IMR-90 (cell line): ENCODE measurements around the gene CPN1. TPM values are rescaled to one million over a fixed set of nuclear protein-coding genes. Genes with fewer than 3 reads are reported as not detected.

Experiments
- ATAC-seq: fragments of 200-7000 bp; cut with Tn5 transposase; 2 replicates; pipeline ENCODE4 v1.9.1; 2020; ENCODE audit warnings: low read depth, mild to moderate bottlenecking, moderate library complexity
- BruUV-seq: library from RNA; stranded (reverse); fragments of 400-500 nt; replicated peaks from 2 replicates; lab custom pipeline; 2021; lab: Mats Ljungman, UMichigan
- CTCF ChIA-PET: fragments of 300-600 bp; formaldehyde crosslinking; extraction: SDS; loops from one replicate; lab custom pipeline; 2021; ENCODE audit warnings: antibody characterized with exemption; lab: Yijun Ruan, JAX
- POLR2A ChIA-PET: fragments of 300-600 bp; sonication (Branson Sonifier 250); formaldehyde crosslinking; loops from one replicate; lab custom pipeline; 2022; ENCODE audit warnings: antibody characterized with exemption; ENCODE audit not compliant: unreplicated experiment; lab: Charles Lee
- DNase-seq: peaks from one replicate; pipeline ENCODE4 v3.0.0; 2013
- H2AFZ ChIP-seq: replicated peaks from 2 replicates; pipeline ENCODE3; 2013; ENCODE audit warnings: low read length, mild to moderate bottlenecking; ENCODE audit not compliant: poor library complexity
- H2AK5ac ChIP-seq: 2 replicates; pipeline ENCODE4 v1.6.1; 2013; ENCODE audit warnings: low read depth, low read length, inconsistent platforms
- H2AK9ac ChIP-seq: replicated peaks from 2 replicates; pipeline ENCODE3; 2013; ENCODE audit warnings: mild to moderate bottlenecking, low read depth, low read length, moderate library complexity; ENCODE audit not compliant: poor library complexity
- H2BK120ac ChIP-seq: 2 replicates; pipeline ENCODE4 v1.6.1; 2013; ENCODE audit warnings: low read depth, low read length, inconsistent platforms
- H2BK15ac ChIP-seq: 3 replicates; pipeline ENCODE4 v1.6.1; 2013; ENCODE audit warnings: low read depth, low read length, inconsistent platforms
- H2BK20ac ChIP-seq: 2 replicates; pipeline ENCODE4 v1.6.1; 2013; ENCODE audit warnings: low read depth, mild to moderate bottlenecking, inconsistent platforms, low read length, moderate library complexity
- H2BK5ac ChIP-seq: 2 replicates; pipeline ENCODE4 v1.6.1; 2013; ENCODE audit warnings: mild to moderate bottlenecking, low read depth, low read length, inconsistent platforms; ENCODE audit not compliant: poor library complexity, severe bottlenecking
- H3K14ac ChIP-seq: replicated peaks from 2 replicates; pipeline ENCODE4 v1.6.1; 2013; ENCODE audit warnings: low read depth, low read length, inconsistent platforms
- H3K18ac ChIP-seq: 2 replicates; pipeline ENCODE4 v1.6.1; 2013; ENCODE audit warnings: low read depth, low read length, control low read depth
- H3K23ac ChIP-seq: 2 replicates; pipeline ENCODE4 v1.6.1; 2013; ENCODE audit warnings: low read depth, low read length, inconsistent platforms
- H3K27ac ChIP-seq: 2 replicates; pipeline ENCODE4 v1.5.1; 2013; ENCODE audit warnings: mild to moderate bottlenecking, control low read depth, low read length; ENCODE audit not compliant: insufficient read depth
- H3K27me3 ChIP-seq: 2 replicates; pipeline ENCODE4 v1.6.1; 2013; ENCODE audit warnings: low read length; ENCODE audit not compliant: control insufficient read depth, insufficient read depth
- H3K36me3 ChIP-seq: 2 replicates; pipeline ENCODE4 v1.6.1; 2013; ENCODE audit warnings: low read length, mixed read lengths; ENCODE audit not compliant: control insufficient read depth, insufficient read depth
- H3K4ac ChIP-seq: 2 replicates; pipeline ENCODE4 v1.6.1; 2013; ENCODE audit warnings: low read depth, low read length, inconsistent platforms
- H3K4me1 ChIP-seq: 2 replicates; pipeline ENCODE4 v1.6.1; 2013; ENCODE audit warnings: low read length, mixed read lengths; ENCODE audit not compliant: control insufficient read depth, insufficient read depth
- H3K4me2 ChIP-seq: 2 replicates; pipeline ENCODE4 v1.6.1; 2013; ENCODE audit warnings: low read depth, mild to moderate bottlenecking, control low read depth, low read length, moderate library complexity
- H3K4me3 ChIP-seq: 2 replicates; pipeline ENCODE4 v1.5.1; 2013; ENCODE audit warnings: low read depth, mild to moderate bottlenecking, control low read depth, low read length, moderate library complexity; ENCODE audit not compliant: insufficient read depth
- H3K56ac ChIP-seq: 2 replicates; pipeline ENCODE4 v1.6.1; 2013; ENCODE audit warnings: low read length, inconsistent platforms; ENCODE audit not compliant: insufficient read depth; ENCODE audit errors: extremely low read depth
- H3K79me1 ChIP-seq, 2 experiments: 2 replicates each; pipeline ENCODE4 v1.6.1; 2013; ENCODE audit warnings: low read length in 2 of 2, inconsistent platforms in 1 of 2, low read depth in 1 of 2
- H3K9ac ChIP-seq: 2 replicates; pipeline ENCODE4 v1.6.1; 2013; ENCODE audit warnings: low read depth, low read length, control low read depth
- H3K9me1 ChIP-seq: 2 replicates; pipeline ENCODE4 v1.6.1; 2013; ENCODE audit warnings: low read length, inconsistent platforms; ENCODE audit not compliant: insufficient read depth
- H3K9me3 ChIP-seq: 2 replicates; pipeline ENCODE4 v1.6.1; 2013; ENCODE audit warnings: low read length; ENCODE audit not compliant: control insufficient read depth, insufficient read depth
- H4K20me1 ChIP-seq: 2 replicates; pipeline ENCODE4 v1.6.1; 2013; ENCODE audit warnings: low read length, inconsistent platforms; ENCODE audit not compliant: insufficient read depth
- H4K5ac ChIP-seq: 2 replicates; pipeline ENCODE4 v1.6.1; 2013; ENCODE audit warnings: mild to moderate bottlenecking, low read depth, low read length, control low read depth
- H4K8ac ChIP-seq, 2 experiments: 2 replicates each; pipeline ENCODE4 v1.6.1; 2013; ENCODE audit warnings: low read depth in 2 of 2, low read length in 2 of 2, control low read depth in 1 of 2, inconsistent platforms in 1 of 2
- H4K91ac ChIP-seq: 2 replicates; pipeline ENCODE4 v1.6.1; 2013; ENCODE audit warnings: low read depth, low read length, inconsistent platforms; ENCODE audit not compliant: insufficient read depth
- BHLHE40 ChIP-seq: fragments of 150-350 bp; IDR thresholded peaks from 2 replicates; pipeline ENCODE4 v1.6.1; 2016; ENCODE audit warnings: mild to moderate bottlenecking, low read depth, low read length
- CEBPB ChIP-seq: IDR thresholded peaks from 2 replicates; pipeline ENCODE4 v1.6.1; 2012; ENCODE audit warnings: low read depth, low read length, improper control_type of control experiment
- CHD1 ChIP-seq: IDR thresholded peaks from 2 replicates; pipeline ENCODE4 v1.6.1; 2012; ENCODE audit warnings: low read depth, low read length, improper control_type of control experiment
- CTCF ChIP-seq: conservative IDR thresholded peaks from 2 replicates; pipeline ENCODE4 v1.5.1; 2012; ENCODE audit warnings: mild to moderate bottlenecking, low read depth, low read length, improper control_type of control experiment
- FOS ChIP-seq: fragments of 150-350 bp; IDR thresholded peaks from 2 replicates; pipeline ENCODE4 v1.6.1; 2016; ENCODE audit warnings: low read depth, low read length
- MAFK ChIP-seq: IDR thresholded peaks from 2 replicates; pipeline ENCODE4 v1.6.1; 2012; ENCODE audit warnings: low read depth, low read length, improper control_type of control experiment
- MAZ ChIP-seq: IDR thresholded peaks from 2 replicates; pipeline ENCODE4 v1.6.1; 2012; ENCODE audit warnings: low read depth, mild to moderate bottlenecking, low read length, improper control_type of control experiment, moderate library complexity, borderline replicate concordance
- NFE2L2 ChIP-seq: fragments of 150-350 bp; IDR thresholded peaks from 2 replicates; pipeline ENCODE4 v1.6.1; 2016; ENCODE audit warnings: low read depth, mild to moderate bottlenecking, low read length
- POLR2A ChIP-seq: IDR thresholded peaks from 2 replicates; pipeline ENCODE4 v1.6.1; 2012; ENCODE audit warnings: mild to moderate bottlenecking, low read depth, low read length
- RAD21 ChIP-seq: IDR thresholded peaks from 2 replicates; pipeline ENCODE4 v1.6.1; 2012; ENCODE audit warnings: low read length, improper control_type of control experiment
- RCOR1 ChIP-seq: IDR thresholded peaks from 2 replicates; pipeline ENCODE4 v1.6.1; 2012; ENCODE audit warnings: mild to moderate bottlenecking, low read length, improper control_type of control experiment; ENCODE audit not compliant: insufficient replicate concordance
- RFX5 ChIP-seq: IDR thresholded peaks from 2 replicates; pipeline ENCODE4 v1.8.0; 2012; ENCODE audit warnings: low read depth, mild to moderate bottlenecking, low read length, moderate library complexity
- SMC3 ChIP-seq: fragments of 150-350 bp; IDR thresholded peaks from 2 replicates; pipeline ENCODE4 v1.6.1; 2016; ENCODE audit warnings: low read depth, mild to moderate bottlenecking, antibody characterized with exemption, low read length, moderate library complexity
- WGBS, 2 experiments: methylation state at CpG; one replicate each; pipeline versions ENCODE4 v1.1.5 to v1.1.7; 2013; ENCODE audit warnings: missing lambda C conversion rate in 2 of 2; ENCODE audit not compliant: insufficient read length in 1 of 2; ENCODE audit errors: extremely low coverage in 2 of 2; 5-methylcytosine and 5-hydroxymethylcytosine counted together
- dilution Hi-C: fragments of 300-500 bp; cut with HindIII; formaldehyde crosslinking; loops from one replicate; pipeline ENCODE4 v1.14.3; 2018; ENCODE audit warnings: low sequenced_read_pairs; ENCODE audit not compliant: unreplicated experiment
- in situ Hi-C: fragments of 300-500 bp; cut with MboI; formaldehyde crosslinking; loops from 3 replicates; pipeline ENCODE4 v1.14.3; 2019; ENCODE audit warnings: low sequenced_read_pairs, inconsistent platforms, mixed read lengths
- intact Hi-C: fragments of 100-400 bp; cut with micrococcal nuclease; formaldehyde crosslinking; loops from 2 replicates; pipeline ENCODE4 v1.10.0; 2022
- polyA plus RNA-seq, 3 experiments: library from polyadenylated mRNA; depleted of rRNA; stranded (reverse); fragments of >200 nt; gene quantifications; 2 replicates each; pipeline ENCODE4 v1.2.3, GENCODE V29; 2012; ENCODE audit warnings: low replicate concordance in 1 of 3
- total RNA-seq: library from RNA; depleted of rRNA; stranded (reverse); fragments of >200 nt; gene quantifications from 2 replicates; pipeline ENCODE4 v1.2.3, GENCODE V29; 2012

The CPN1 gene
- total and polyA plus RNA-seq, 2 of the 4 experiments (the other 2 are of a cell fraction): not detected

GRCh38 chr10:100061401-100061800, 20.3 kb downstream of the CPN1 start:
- BruUV-seq: no TSS peak
- Histone ChIP-seq H2BK5ac (no peak overlapping the region), H4K5ac (no peak overlapping the region), H3K9me1 (no peaks in the 10 kb centered on the region), H2AK5ac (no peak overlapping the region), H3K56ac (no peak overlapping the region), H2BK120ac (no peak overlapping the region), H4K91ac (no peak overlapping the region), H4K20me1 (no peaks in the 10 kb centered on the region), H2BK15ac (no peak overlapping the region), H2AFZ (no peak overlapping the region), H3K79me1 (no peaks in the 10 kb centered on the region), H3K36me3 (no peaks in the 10 kb centered on the region), H3K9me3 (no peaks in the 10 kb centered on the region), H3K14ac (no peak overlapping the region), H3K18ac (no peak overlapping the region), H3K27ac (no peak overlapping the region), H3K9ac (no peak overlapping the region), H2AK9ac (no peak overlapping the region), H2BK20ac (no peak overlapping the region), H3K4me3 (no peak overlapping the region), H4K8ac (no peak overlapping the region), H3K4me1 (no peaks in the 10 kb centered on the region), H3K23ac (no peak overlapping the region), H3K27me3 (peaks cover 7% of the 10 kb centered on the region), H3K4ac (no peak overlapping the region), H3K4me2 (no peak overlapping the region)
- CTCF ChIA-PET: no interaction called here
- in situ Hi-C loops (no loop called here), dilution Hi-C loops (no loop called here), intact Hi-C loops (no loop called here)
- no peak for DNase-seq
- POLR2A ChIA-PET: no interaction called here
- no peak for TF ChIP-seq FOS
- no peak for TF ChIP-seq MAFK
- TF ChIP-seq RCOR1: no peak
- TF ChIP-seq SMC3: no peak
- TF ChIP-seq CHD1: no peak
- no peak for TF ChIP-seq BHLHE40
- TF ChIP-seq CEBPB: no peak
- TF ChIP-seq MAZ: no peak
- no peak for TF ChIP-seq CTCF
- no peak for TF ChIP-seq NFE2L2
- no peak for TF ChIP-seq RAD21
- no peak for TF ChIP-seq POLR2A
- TF ChIP-seq RFX5: no peak
- WGBS, 2 experiments: no CpG with 5 or more reads among the region's 1 CpG
- ATAC-seq: no peak
